Measurements from ENCODE around the gene LRTM2. TPM values are rescaled to one million over a fixed set of nuclear protein-coding genes. Genes with fewer than 3 reads are reported as not detected.

Gene LRTM2
- total and polyA plus RNA-seq, 2 donors (not counting 1 experiment from before 2014, with no cell fraction given): not detected

GRCh38 chr12:1806301-1807086 is 13.9 kb upstream of the LRTM2 start:
- H3K36me3 ChIP-seq (ENCODE audit: control insufficient read depth, insufficient read depth, low read length): no peaks in the 10 kb centered on the region
- H3K9me3 ChIP-seq (ENCODE audit: control insufficient read depth, insufficient read depth, low read depth, low read length): no peaks in the 10 kb centered on the region
- no peaks in the 10 kb centered on the region for H3K27me3 ChIP-seq (ENCODE audit: control insufficient read depth, insufficient read depth, low read length)
- TF ChIP-seq, protein P1, sequence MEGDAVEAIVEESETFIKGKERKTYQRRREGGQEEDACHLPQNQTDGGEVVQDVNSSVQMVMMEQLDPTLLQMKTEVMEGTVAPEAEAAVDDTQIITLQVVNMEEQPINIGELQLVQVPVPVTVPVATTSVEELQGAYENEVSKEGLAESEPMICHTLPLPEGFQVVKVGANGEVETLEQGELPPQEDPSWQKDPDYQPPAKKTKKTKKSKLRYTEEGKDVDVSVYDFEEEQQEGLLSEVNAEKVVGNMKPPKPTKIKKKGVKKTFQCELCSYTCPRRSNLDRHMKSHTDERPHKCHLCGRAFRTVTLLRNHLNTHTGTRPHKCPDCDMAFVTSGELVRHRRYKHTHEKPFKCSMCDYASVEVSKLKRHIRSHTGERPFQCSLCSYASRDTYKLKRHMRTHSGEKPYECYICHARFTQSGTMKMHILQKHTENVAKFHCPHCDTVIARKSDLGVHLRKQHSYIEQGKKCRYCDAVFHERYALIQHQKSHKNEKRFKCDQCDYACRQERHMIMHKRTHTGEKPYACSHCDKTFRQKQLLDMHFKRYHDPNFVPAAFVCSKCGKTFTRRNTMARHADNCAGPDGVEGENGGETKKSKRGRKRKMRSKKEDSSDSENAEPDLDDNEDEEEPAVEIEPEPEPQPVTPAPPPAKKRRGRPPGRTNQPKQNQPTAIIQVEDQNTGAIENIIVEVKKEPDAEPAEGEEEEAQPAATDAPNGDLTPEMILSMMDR (conservative IDR thresholded peaks at IDR 0.05 in 1 of 2, IDR thresholded peaks at IDR 0.05 in 1 of 2; ENCODE audit: low read depth in 1 of 2, low read length in 2 of 2): no peak
- TF ChIP-seq EZH2 (IDR thresholded peaks at IDR 0.05; ENCODE audit: low read length, missing control alignments): no peak
- no peaks in the 10 kb centered on the region for H4K20me1 ChIP-seq (ENCODE audit: control insufficient read depth, extremely low read depth, insufficient read depth, low read length)
- peak; percentile 43 to 51 for DNase-seq (ENCODE audit: low read depth in 2 of 2)
- H3K79me2 ChIP-seq (ENCODE audit: control insufficient read depth, insufficient read depth, low read length): no peaks in the 10 kb centered on the region
- no peaks in the 10 kb centered on the region for H3K4me1 ChIP-seq (ENCODE audit: control insufficient read depth, extremely low read depth, insufficient read depth, low read length)
- H3K4me3 ChIP-seq (replicated peaks in 1 of 4; ENCODE audit: control extremely low read depth in 1 of 4, insufficient read depth in 1 of 4, low read depth in 3 of 4, low read length in 4 of 4): no peak overlapping the region
- H3K4me2 ChIP-seq (ENCODE audit: extremely low read depth, insufficient read depth, low read length): no peak overlapping the region
- no peak overlapping the region for H3K9ac ChIP-seq (ENCODE audit: insufficient read depth, low read length)
- no peak overlapping the region for H2AFZ ChIP-seq (ENCODE audit: low read length)
- no peak overlapping the region for H3K27ac ChIP-seq (ENCODE audit: insufficient read depth, low read length)

- H3K9ac ChIP-seq (ENCODE audit: insufficient read depth, low read length): no peak overlapping the region
- no peaks in the 10 kb centered on the region for H3K9me3 ChIP-seq (ENCODE audit: control insufficient read depth, insufficient read depth, low read depth, low read length)
- H3K36me3 ChIP-seq (ENCODE audit: control insufficient read depth, insufficient read depth, low read length): no peaks in the 10 kb centered on the region
- no peak overlapping the region for H3K4me2 ChIP-seq (ENCODE audit: extremely low read depth, insufficient read depth, low read length)
- TF ChIP-seq, protein P1 (conservative IDR thresholded peaks at IDR 0.05 in 1 of 2, IDR thresholded peaks at IDR 0.05 in 1 of 2; ENCODE audit: low read depth in 1 of 2, low read length in 2 of 2): no peak
- TF ChIP-seq EZH2 (IDR thresholded peaks at IDR 0.05; ENCODE audit: low read length, missing control alignments): no peak
- H4K20me1 ChIP-seq (ENCODE audit: control insufficient read depth, extremely low read depth, insufficient read depth, low read length): no peaks in the 10 kb centered on the region
- H2AFZ ChIP-seq (ENCODE audit: low read length): no peak overlapping the region
- no peak overlapping the region for H3K27ac ChIP-seq (ENCODE audit: insufficient read depth, low read length)
- no peaks in the 10 kb centered on the region for H3K4me1 ChIP-seq (ENCODE audit: control insufficient read depth, extremely low read depth, insufficient read depth, low read length)
- H3K4me3 ChIP-seq (replicated peaks in 1 of 4; ENCODE audit: control extremely low read depth in 1 of 4, insufficient read depth in 1 of 4, low read depth in 3 of 4, low read length in 4 of 4): no peak overlapping the region
- no peaks in the 10 kb centered on the region for H3K79me2 ChIP-seq (ENCODE audit: control insufficient read depth, insufficient read depth, low read length)
- no peaks in the 10 kb centered on the region for H3K27me3 ChIP-seq (ENCODE audit: control insufficient read depth, insufficient read depth, low read length)
- DNase-seq (ENCODE audit: low read depth in 2 of 2): no peak
Observed at GRCh38 chr12:1807087-1807860, 13.1 kb upstream of the LRTM2 start.

DNA sequence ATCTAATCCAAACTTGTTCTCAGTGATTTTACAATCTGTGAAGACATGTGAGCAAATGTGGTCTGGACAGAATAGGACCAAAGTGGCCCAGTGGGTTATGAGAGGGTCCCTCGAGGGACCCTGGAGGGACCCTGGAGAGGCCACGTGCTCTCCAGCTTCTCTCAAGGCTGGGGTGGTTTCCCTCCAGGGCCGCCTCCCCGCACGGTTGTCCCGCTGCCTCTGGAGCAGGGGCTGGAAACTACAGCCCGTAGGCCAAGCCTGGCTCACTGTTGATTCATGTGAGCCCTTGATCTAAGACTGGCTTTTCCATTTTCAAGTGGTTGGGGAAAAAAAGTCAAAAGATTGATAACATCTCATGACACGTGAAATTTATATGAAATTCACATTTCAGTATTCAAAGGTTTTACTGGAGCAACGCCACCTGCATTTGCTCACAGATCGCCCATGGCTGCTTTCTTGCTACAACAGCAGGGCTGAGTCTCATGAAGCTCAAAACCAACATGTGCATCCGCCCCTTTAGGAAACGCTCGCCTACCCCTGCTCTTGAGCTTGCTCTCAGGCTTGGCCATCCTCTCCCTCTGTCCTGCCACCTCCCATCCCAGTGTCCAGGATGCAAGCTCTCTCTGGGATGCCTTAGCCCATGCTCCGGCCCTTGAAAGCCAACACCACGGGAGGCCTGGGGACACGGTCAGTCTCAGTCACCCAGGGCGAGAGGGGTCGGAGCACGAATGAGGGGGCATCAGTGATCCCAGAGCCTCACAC is 12.1 kb upstream of the LRTM2 start:
- Histone ChIP-seq H3K27ac (ENCODE audit: insufficient read depth, low read length) (no peak overlapping the region), H2AFZ (ENCODE audit: low read length) (no peak overlapping the region)
- TF ChIP-seq EZH2 (IDR thresholded peaks at IDR 0.05; ENCODE audit: low read length, missing control alignments): no peak
- TF ChIP-seq, protein P1 (conservative IDR thresholded peaks at IDR 0.05 in 1 of 2, IDR thresholded peaks at IDR 0.05 in 1 of 2; ENCODE audit: low read depth in 1 of 2, low read length in 2 of 2): no peak

More for the DNA sequence above, 12.1 kb upstream of the LRTM2 start:
- no peaks in the 10 kb centered on the region for H3K36me3 ChIP-seq (ENCODE audit: control insufficient read depth, insufficient read depth, low read length)
- H3K79me2 ChIP-seq (ENCODE audit: control insufficient read depth, insufficient read depth, low read length): no peaks in the 10 kb centered on the region
- H3K4me3 ChIP-seq (replicated peaks in 1 of 4; ENCODE audit: control extremely low read depth in 1 of 4, insufficient read depth in 1 of 4, low read depth in 3 of 4, low read length in 4 of 4): no peak overlapping the region
- H3K4me2 ChIP-seq (ENCODE audit: extremely low read depth, insufficient read depth, low read length): no peak overlapping the region
- H4K20me1 ChIP-seq (ENCODE audit: control insufficient read depth, extremely low read depth, insufficient read depth, low read length): no peaks in the 10 kb centered on the region
- no peak for DNase-seq (ENCODE audit: low read depth in 2 of 2)
- H3K27me3 ChIP-seq (ENCODE audit: control insufficient read depth, insufficient read depth, low read length): no peaks in the 10 kb centered on the region
- no peaks in the 10 kb centered on the region for H3K4me1 ChIP-seq (ENCODE audit: control insufficient read depth, extremely low read depth, insufficient read depth, low read length)
- no peaks in the 10 kb centered on the region for H3K9me3 ChIP-seq (ENCODE audit: control insufficient read depth, insufficient read depth, low read depth, low read length)
- no peak overlapping the region for H3K9ac ChIP-seq (ENCODE audit: insufficient read depth, low read length)

Data from fibroblast of lung (primary cell).